ENCODE measurements around the gene COG3.
"Not testable (repeated sequence)": the region's sequence is repeated elsewhere in the genome, so short reads cannot be mapped to it uniquely, and the experiment has no call there.

- TF ChIP-seq, protein P1, sequence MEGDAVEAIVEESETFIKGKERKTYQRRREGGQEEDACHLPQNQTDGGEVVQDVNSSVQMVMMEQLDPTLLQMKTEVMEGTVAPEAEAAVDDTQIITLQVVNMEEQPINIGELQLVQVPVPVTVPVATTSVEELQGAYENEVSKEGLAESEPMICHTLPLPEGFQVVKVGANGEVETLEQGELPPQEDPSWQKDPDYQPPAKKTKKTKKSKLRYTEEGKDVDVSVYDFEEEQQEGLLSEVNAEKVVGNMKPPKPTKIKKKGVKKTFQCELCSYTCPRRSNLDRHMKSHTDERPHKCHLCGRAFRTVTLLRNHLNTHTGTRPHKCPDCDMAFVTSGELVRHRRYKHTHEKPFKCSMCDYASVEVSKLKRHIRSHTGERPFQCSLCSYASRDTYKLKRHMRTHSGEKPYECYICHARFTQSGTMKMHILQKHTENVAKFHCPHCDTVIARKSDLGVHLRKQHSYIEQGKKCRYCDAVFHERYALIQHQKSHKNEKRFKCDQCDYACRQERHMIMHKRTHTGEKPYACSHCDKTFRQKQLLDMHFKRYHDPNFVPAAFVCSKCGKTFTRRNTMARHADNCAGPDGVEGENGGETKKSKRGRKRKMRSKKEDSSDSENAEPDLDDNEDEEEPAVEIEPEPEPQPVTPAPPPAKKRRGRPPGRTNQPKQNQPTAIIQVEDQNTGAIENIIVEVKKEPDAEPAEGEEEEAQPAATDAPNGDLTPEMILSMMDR (IDR thresholded peaks at IDR 0.05) = not testable (repeated sequence)
- not testable (repeated sequence) for TF ChIP-seq POLR2A (IDR thresholded peaks at IDR 0.05)
Measured at GRCh38 chr13:45419389-45419788, 45.4 kb upstream of the COG3 start.

All from heart left ventricle (tissue), 13 donors.